ENCODE results near the gene HS6ST1.

DNA sequence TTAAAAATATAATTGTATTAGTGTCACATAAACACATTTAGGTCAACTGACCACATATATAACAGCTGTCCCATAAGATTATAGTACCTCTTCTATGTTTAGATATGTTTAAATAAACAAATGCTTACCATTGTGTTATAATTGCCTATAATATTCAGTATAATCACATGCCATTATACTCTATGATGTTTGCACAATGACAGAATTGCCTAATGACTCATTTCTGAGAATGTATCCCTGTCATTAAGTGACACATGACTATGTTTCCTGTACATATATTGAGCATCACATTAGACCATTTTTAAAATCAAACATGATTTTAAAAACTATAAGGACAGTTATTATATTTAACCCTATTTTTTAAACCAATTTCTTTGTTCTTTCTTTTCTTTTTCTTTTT is 89.8 kb downstream of the HS6ST1 start:
- TF ChIP-seq, protein P1, sequence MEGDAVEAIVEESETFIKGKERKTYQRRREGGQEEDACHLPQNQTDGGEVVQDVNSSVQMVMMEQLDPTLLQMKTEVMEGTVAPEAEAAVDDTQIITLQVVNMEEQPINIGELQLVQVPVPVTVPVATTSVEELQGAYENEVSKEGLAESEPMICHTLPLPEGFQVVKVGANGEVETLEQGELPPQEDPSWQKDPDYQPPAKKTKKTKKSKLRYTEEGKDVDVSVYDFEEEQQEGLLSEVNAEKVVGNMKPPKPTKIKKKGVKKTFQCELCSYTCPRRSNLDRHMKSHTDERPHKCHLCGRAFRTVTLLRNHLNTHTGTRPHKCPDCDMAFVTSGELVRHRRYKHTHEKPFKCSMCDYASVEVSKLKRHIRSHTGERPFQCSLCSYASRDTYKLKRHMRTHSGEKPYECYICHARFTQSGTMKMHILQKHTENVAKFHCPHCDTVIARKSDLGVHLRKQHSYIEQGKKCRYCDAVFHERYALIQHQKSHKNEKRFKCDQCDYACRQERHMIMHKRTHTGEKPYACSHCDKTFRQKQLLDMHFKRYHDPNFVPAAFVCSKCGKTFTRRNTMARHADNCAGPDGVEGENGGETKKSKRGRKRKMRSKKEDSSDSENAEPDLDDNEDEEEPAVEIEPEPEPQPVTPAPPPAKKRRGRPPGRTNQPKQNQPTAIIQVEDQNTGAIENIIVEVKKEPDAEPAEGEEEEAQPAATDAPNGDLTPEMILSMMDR (IDR thresholded peaks at IDR 0.05 in 8 of 11, conservative IDR thresholded peaks at IDR 0.05 in 3 of 11), result no peak
- no peak for TF ChIP-seq POLR2A (IDR thresholded peaks at IDR 0.05)

Data from spleen (tissue), 7 donors.